GM19240 (cell line): ENCODE data around the gene CACNG8.
"Not testable (repeated sequence)": the region's sequence is repeated elsewhere in the genome, so short reads cannot be mapped to it uniquely, and the experiment has no call there.

Experiments used
- DNase-seq: peaks from one replicate; pipeline ENCODE4 v3.0.0; 2011; ENCODE audit warnings: low spot score; ENCODE audit not compliant: insufficient read length

The CACNG8 gene

GRCh38 chr19:54030895-54031586 is 68.3 kb downstream of the CACNG8 start:
- DNase-seq, result no peak

DNA sequence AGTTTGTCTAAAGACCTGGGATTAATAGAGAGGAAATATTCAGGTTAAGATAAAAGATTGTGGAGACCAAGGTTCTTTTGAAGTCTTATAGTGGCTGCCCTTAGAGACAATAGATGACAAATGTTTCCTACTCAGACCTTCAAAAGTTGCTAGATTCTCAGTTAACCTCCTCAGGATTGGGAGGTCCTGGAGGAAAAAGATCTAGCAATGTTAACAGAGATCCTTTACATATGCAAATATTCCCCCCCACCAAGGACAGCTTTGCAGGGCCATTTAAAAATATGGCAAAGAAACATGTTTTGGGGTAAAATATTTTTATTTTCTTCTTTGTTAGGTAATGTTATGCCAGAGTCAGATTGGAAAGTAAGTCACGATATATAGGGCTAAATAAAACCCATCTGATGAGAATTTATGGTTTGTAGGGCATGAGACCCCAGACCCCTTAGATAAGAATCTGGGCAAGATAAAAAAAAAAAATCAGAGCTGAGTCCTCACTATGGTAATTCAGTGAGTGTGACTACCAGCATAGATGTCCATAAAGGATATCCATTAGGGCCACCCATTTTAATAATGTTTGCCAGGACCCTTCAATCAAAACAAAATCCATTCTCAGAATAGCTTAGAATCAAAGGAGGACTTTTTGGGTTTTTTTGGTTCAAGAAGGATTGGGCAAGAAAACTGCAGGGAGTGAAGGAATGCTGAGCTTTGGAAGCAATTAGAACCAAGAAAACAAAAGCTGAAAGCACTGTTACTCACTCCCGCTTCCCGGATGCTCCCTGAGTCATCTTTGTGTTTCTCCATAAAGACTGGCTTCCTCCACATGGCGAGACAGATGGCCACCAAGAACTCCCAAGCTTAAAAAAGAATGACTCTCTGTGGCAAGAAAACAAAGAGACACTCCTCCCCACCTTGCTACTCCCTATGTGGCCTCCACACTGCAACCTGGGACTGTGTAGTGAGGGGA is 72.8 kb downstream of the CACNG8 start:
- DNase-seq, result no peak

DNA sequence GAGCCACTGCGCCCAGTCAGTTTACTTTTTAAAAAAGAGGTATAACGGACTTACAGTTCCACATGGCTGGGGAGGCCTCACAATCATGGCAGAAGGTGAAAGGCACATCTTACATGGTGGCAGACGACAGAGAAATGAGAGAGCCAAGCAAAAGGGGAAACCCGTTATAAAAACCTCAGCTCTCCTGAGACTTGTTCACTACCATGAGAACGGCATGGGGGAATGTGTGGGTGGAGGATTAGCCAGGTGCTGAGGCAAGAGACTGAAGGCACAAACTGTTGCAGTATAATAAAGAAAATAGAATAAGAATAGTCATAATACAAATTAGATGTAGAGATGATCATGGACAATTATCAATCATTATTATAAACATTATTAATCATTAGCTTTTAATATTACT is 73.8 kb downstream of the CACNG8 start:
- DNase-seq, result not testable (repeated sequence)
